Measurements from ENCODE around the gene LAMB1.
A peak's percentile ranks its signal among the peaks of the same experiment; 100 is the strongest.
"Not testable (repeated sequence)": the region's sequence is repeated elsewhere in the genome, so short reads cannot be mapped to it uniquely, and the experiment has no call there.

LAMB1 gene

GRCh38 chr7:107890493-107890961 lies 112.4 kb downstream of the LAMB1 start:
- TF ChIP-seq CTCF (conservative IDR thresholded peaks at IDR 0.05; ENCODE audit: low read length) = no peak
- no peak for DNase-seq (ENCODE audit: low read depth)

GRCh38 chr7:107889992-107890391 lies 113.0 kb downstream of the LAMB1 start:
- DNase-seq (ENCODE audit: low read depth) = no peak
- no peak for TF ChIP-seq CTCF (conservative IDR thresholded peaks at IDR 0.05; ENCODE audit: low read length)
- H3K4me3 ChIP-seq (ENCODE audit: low read length) = no peak overlapping the region

More at GRCh38 chr7:107890493-107890961, 112.4 kb downstream of the LAMB1 start:
- H3K4me3 ChIP-seq (ENCODE audit: low read length) = peak overlapping the region; percentile 93

- not testable (repeated sequence) for H3K4me3 ChIP-seq (ENCODE audit: low read length); DNase-seq (ENCODE audit: low read depth)
Observed at GRCh38 chr7:107887827-107888226, 115.1 kb downstream of the LAMB1 start.

- no peak for DNase-seq (ENCODE audit: low read depth)
- no peak for TF ChIP-seq CTCF (conservative IDR thresholded peaks at IDR 0.05; ENCODE audit: low read length)
- no peak overlapping the region for H3K4me3 ChIP-seq (ENCODE audit: low read length)
Observed at GRCh38 chr7:107884066-107884818, 118.7 kb downstream of the LAMB1 start.

GRCh38 chr7:107882766-107883165 lies 120.2 kb downstream of the LAMB1 start:
- no peak for DNase-seq (ENCODE audit: low read depth)
- no peak overlapping the region for H3K4me3 ChIP-seq (ENCODE audit: low read length)
- no peak for TF ChIP-seq CTCF (conservative IDR thresholded peaks at IDR 0.05; ENCODE audit: low read length)

- peak; percentile 58 for DNase-seq (ENCODE audit: low read depth)
- no peak overlapping the region for H3K4me3 ChIP-seq (ENCODE audit: low read length)
- TF ChIP-seq CTCF (conservative IDR thresholded peaks at IDR 0.05; ENCODE audit: low read length) = peak; percentile 93
Observed at GRCh38 chr7:107879400-107880035, 123.4 kb downstream of the LAMB1 start.

GRCh38 chr7:107878636-107879035 lies 124.3 kb downstream of the LAMB1 start:
- no peak for TF ChIP-seq CTCF (conservative IDR thresholded peaks at IDR 0.05; ENCODE audit: low read length)

More at GRCh38 chr7:107878636-107879035, 124.3 kb downstream of the LAMB1 start:
- DNase-seq (ENCODE audit: low read depth) = no peak
- no peak overlapping the region for H3K4me3 ChIP-seq (ENCODE audit: low read length)

Data from AG10803 (cell line).